Suprapubic skin (tissue), 4 donors: ENCODE data around the gene FGF5.

Source experiments
- EP300 ChIP-seq: sonication (generic); formaldehyde crosslinking; IDR thresholded peaks from one replicate; pipeline ENCODE4 v1.6.1; 2017; ENCODE audit warnings: antibody characterized with exemption
- POLR2A ChIP-seq, 2 donors: fragments of 450-650 bp; IDR thresholded peaks; one replicate each; pipeline ENCODE4 v1.6.1; 2017; ENCODE audit warnings: antibody characterized with exemption in 2 of 2, mild to moderate bottlenecking in 2 of 2, moderate library complexity in 2 of 2
- POLR2AphosphoS5 ChIP-seq, 3 donors: sonication (generic); formaldehyde crosslinking; IDR thresholded peaks; one replicate each; pipeline ENCODE4 v1.6.1; 2017; ENCODE audit warnings: antibody characterized with exemption in 3 of 3
- TF ChIP-seq, protein P1 (sequence below), 2 donors: fragments of 200-600 bp in 1 of 2; fragments of 450-650 bp in 1 of 2; sonication (generic) in 1 of 2; IDR thresholded peaks; one replicate each; pipeline ENCODE4 v1.5.1; 2016 to 2019; ENCODE audit warnings: antibody characterized with exemption in 2 of 2, mild to moderate bottlenecking in 1 of 2, moderate library complexity in 1 of 2

DNA sequence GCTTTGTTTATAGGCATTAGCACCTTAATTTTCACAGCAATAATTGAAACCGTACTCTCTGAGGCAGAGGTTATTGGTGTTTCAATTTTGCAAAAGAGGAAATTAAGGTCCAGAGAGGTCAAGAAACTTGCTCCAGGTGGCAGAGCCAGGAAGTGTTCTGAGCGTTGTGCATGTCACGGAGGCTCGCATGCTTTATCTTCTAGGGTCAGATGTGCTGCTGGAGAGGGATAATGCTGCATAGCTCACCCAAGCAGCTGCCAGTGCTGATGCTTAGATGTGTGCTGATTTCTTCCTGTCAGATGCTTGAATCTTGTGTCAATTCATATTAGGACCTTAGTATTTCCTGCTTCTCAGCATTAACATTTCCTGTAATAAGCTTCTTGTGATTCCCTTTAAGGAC lies 13.0 kb upstream of the FGF5 start:
- TF ChIP-seq POLR2AphosphoS5 (IDR thresholded peaks at IDR 0.05) (no peak), POLR2A (IDR thresholded peaks at IDR 0.05) (no peak), EP300 (no peak)
- TF ChIP-seq, protein P1, sequence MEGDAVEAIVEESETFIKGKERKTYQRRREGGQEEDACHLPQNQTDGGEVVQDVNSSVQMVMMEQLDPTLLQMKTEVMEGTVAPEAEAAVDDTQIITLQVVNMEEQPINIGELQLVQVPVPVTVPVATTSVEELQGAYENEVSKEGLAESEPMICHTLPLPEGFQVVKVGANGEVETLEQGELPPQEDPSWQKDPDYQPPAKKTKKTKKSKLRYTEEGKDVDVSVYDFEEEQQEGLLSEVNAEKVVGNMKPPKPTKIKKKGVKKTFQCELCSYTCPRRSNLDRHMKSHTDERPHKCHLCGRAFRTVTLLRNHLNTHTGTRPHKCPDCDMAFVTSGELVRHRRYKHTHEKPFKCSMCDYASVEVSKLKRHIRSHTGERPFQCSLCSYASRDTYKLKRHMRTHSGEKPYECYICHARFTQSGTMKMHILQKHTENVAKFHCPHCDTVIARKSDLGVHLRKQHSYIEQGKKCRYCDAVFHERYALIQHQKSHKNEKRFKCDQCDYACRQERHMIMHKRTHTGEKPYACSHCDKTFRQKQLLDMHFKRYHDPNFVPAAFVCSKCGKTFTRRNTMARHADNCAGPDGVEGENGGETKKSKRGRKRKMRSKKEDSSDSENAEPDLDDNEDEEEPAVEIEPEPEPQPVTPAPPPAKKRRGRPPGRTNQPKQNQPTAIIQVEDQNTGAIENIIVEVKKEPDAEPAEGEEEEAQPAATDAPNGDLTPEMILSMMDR (IDR thresholded peaks at IDR 0.05) = no peak
